H1 (cell line): ENCODE data around the gene KRT23. TPM values are rescaled to one million over a fixed set of nuclear protein-coding genes. Genes with fewer than 3 reads are reported as not detected.

ENCODE experiments used
- CTCF ChIA-PET: fragments of 300-600 bp; sonication (Branson Sonifier 250); formaldehyde crosslinking; loops from one replicate; lab custom pipeline; 2021; ENCODE audit not compliant: partially characterized antibody; lab: Charles Lee
- POLR2A ChIA-PET: fragments of 300-600 bp; sonication (Branson Sonifier 250); formaldehyde crosslinking; loops from one replicate; lab custom pipeline; 2021; ENCODE audit warnings: inconsistent platforms; ENCODE audit not compliant: partially characterized antibody; lab: Charles Lee
- DNase-seq, 2 experiments: peaks; one replicate each; pipeline versions ENCODE4 v3.0.0 to v3.0.0-alpha.2; 2010 to 2022; ENCODE audit warnings: low spot score in 2 of 2, low read depth in 1 of 2, mixed read lengths in 1 of 2
- FAIRE-seq: peaks from 2 replicates; lab custom pipeline; 2011; peaks lifted over from hg19 to GRCh38; lab: Jason Lieb, UNC
- H2AFZ ChIP-seq: 2 replicates; pipeline ENCODE4 v1.8.1; 2012; ENCODE audit warnings: low read length, inconsistent platforms
- H2AK5ac ChIP-seq: 2 replicates; pipeline ENCODE4 v1.6.1; 2013; ENCODE audit warnings: low read depth, low read length
- H2BK120ac ChIP-seq: replicated peaks from 2 replicates; pipeline ENCODE3; 2013; ENCODE audit warnings: low read depth, low read length, inconsistent platforms
- H2BK12ac ChIP-seq: 2 replicates; pipeline ENCODE4 v1.6.1; 2013; ENCODE audit warnings: low read depth, low read length
- H2BK15ac ChIP-seq: 2 replicates; pipeline ENCODE4 v1.6.1; 2013; ENCODE audit warnings: low read length
- H2BK20ac ChIP-seq: 2 replicates; pipeline ENCODE4 v1.6.1; 2013; ENCODE audit warnings: low read length
- H2BK5ac ChIP-seq: 2 replicates; pipeline ENCODE4 v1.6.1; 2013; ENCODE audit warnings: low read depth, low read length
- H3K14ac ChIP-seq: 2 replicates; pipeline ENCODE4 v1.6.1; 2013; ENCODE audit warnings: inconsistent platforms; ENCODE audit not compliant: insufficient read length
- H3K18ac ChIP-seq: 2 replicates; pipeline ENCODE4 v1.6.1; 2013; ENCODE audit warnings: low read length; ENCODE audit errors: extremely low read depth
- H3K23ac ChIP-seq: 2 replicates; pipeline ENCODE4 v1.6.1; 2013; ENCODE audit warnings: inconsistent platforms; ENCODE audit not compliant: insufficient read length
- H3K23me2 ChIP-seq: 2 replicates; pipeline ENCODE4 v1.6.1; 2013; ENCODE audit warnings: low read depth, low read length
- H3K27ac ChIP-seq: 2 replicates; pipeline ENCODE4 v1.6.1; 2011; ENCODE audit warnings: low read depth, low read length, inconsistent platforms
- H3K27me3 ChIP-seq, 4 experiments: replicated peaks in 1 of 4; 1 replicate in 1 of 4; 2 replicates in 3 of 4; pipeline versions ENCODE4 v1.6.1 to v1.8.1; 2011 to 2013; ENCODE audit warnings: low read length in 3 of 4, mild to moderate bottlenecking in 3 of 4, inconsistent platforms in 2 of 4, mixed read lengths in 2 of 4, moderate library complexity in 1 of 4; ENCODE audit not compliant: control insufficient read depth in 3 of 4, insufficient read depth in 3 of 4; ENCODE audit errors: extremely low read depth in 1 of 4
- H3K36me3 ChIP-seq, 4 experiments: 2 replicates each; pipeline versions ENCODE4 v1.6.1 to v1.8.1; 2011 to 2013; ENCODE audit warnings: mild to moderate bottlenecking in 4 of 4, low read length in 3 of 4, moderate library complexity in 2 of 4, control low read depth in 1 of 4, inconsistent platforms in 1 of 4; ENCODE audit not compliant: insufficient read depth in 4 of 4, control insufficient read depth in 2 of 4
- H3K4ac ChIP-seq: replicated peaks from 2 replicates; pipeline ENCODE3; 2013; ENCODE audit warnings: low read length, low read depth, mixed read lengths, inconsistent platforms; ENCODE audit not compliant: insufficient read length
- H3K4me1 ChIP-seq, 4 experiments: replicated peaks in 1 of 4; 1 replicate in 1 of 4; 2 replicates in 3 of 4; pipeline versions ENCODE4 v1.6.1 to v1.8.1; 2011 to 2013; ENCODE audit warnings: low read length in 3 of 4, inconsistent platforms in 2 of 4, mixed read lengths in 1 of 4; ENCODE audit not compliant: insufficient read depth in 4 of 4, control insufficient read depth in 3 of 4
- H3K4me2 ChIP-seq, 2 experiments: 2 replicates each; pipeline versions ENCODE4 v1.6.1 to v1.8.1; 2011 to 2013; ENCODE audit warnings: low read depth in 2 of 2, low read length in 2 of 2, control low read depth in 1 of 2, inconsistent platforms in 1 of 2, mild to moderate bottlenecking in 1 of 2; ENCODE audit not compliant: insufficient read depth in 1 of 2
- H3K4me3 ChIP-seq, 4 experiments: fragments of 200-600, 300-600 bp in 1 of 4; sonication (generic), shearing (Covaris generic), sonication (Bioruptor Twin) in 1 of 4; 2 replicates each; pipeline versions ENCODE4 v1.5.1 to v1.8.1; 2011 to 2016; ENCODE audit warnings: low read length in 4 of 4, low read depth in 3 of 4, control low read depth in 2 of 4, inconsistent platforms in 2 of 4, mild to moderate bottlenecking in 2 of 4, mixed read lengths in 1 of 4, moderate library complexity in 1 of 4; ENCODE audit not compliant: insufficient read depth in 2 of 4; ENCODE audit errors: extremely low read depth in 1 of 4
- H3K56ac ChIP-seq: replicated peaks from 2 replicates; pipeline ENCODE3; 2013; ENCODE audit warnings: low read depth, mild to moderate bottlenecking, mixed read lengths, low read length, inconsistent platforms; ENCODE audit not compliant: insufficient read length
- H3K79me1 ChIP-seq: 2 replicates; pipeline ENCODE4 v1.6.1; 2013; ENCODE audit warnings: low read depth, low read length, control low read depth
- H3K79me2 ChIP-seq, 2 experiments: 2 replicates each; pipeline versions ENCODE4 v1.6.1 to v1.8.1; 2012 to 2013; ENCODE audit warnings: low read length in 2 of 2, mild to moderate bottlenecking in 2 of 2, inconsistent platforms in 1 of 2; ENCODE audit not compliant: insufficient read depth in 2 of 2, control insufficient read depth in 1 of 2
- H3K9ac ChIP-seq, 4 experiments: replicated peaks in 1 of 4; 1 replicate in 1 of 4; 2 replicates in 3 of 4; pipeline versions ENCODE4 v1.6.1 to v1.8.1; 2011 to 2013; ENCODE audit warnings: low read depth in 3 of 4, low read length in 3 of 4, control low read depth in 2 of 4, mild to moderate bottlenecking in 2 of 4, moderate library complexity in 2 of 4, inconsistent platforms in 1 of 4; ENCODE audit errors: extremely low read depth in 1 of 4
- H3K9me3 ChIP-seq, 2 experiments: 2 replicates each; pipeline versions ENCODE4 v1.6.1 to v1.8.1; 2012 to 2013; ENCODE audit warnings: mild to moderate bottlenecking in 2 of 2, moderate library complexity in 2 of 2, control low read depth in 1 of 2, inconsistent platforms in 1 of 2, low read depth in 1 of 2, low read length in 1 of 2, mixed read lengths in 1 of 2; ENCODE audit not compliant: insufficient read depth in 2 of 2
- H4K20me1 ChIP-seq, 2 experiments: replicated peaks in 1 of 2; 2 replicates each; pipeline versions ENCODE3 to v1.8.1; 2011 to 2013; ENCODE audit warnings: inconsistent platforms in 2 of 2, low read length in 2 of 2, mild to moderate bottlenecking in 1 of 2; ENCODE audit not compliant: insufficient read depth in 2 of 2, control insufficient read depth in 1 of 2
- H4K5ac ChIP-seq: 2 replicates; pipeline ENCODE4 v1.6.1; 2013; ENCODE audit warnings: low read length, low read depth, mixed read lengths, inconsistent platforms; ENCODE audit not compliant: insufficient read length
- H4K8ac ChIP-seq: 2 replicates; pipeline ENCODE4 v1.8.0; 2013; ENCODE audit warnings: mild to moderate bottlenecking, moderate library complexity, low read length, inconsistent platforms; ENCODE audit not compliant: insufficient read depth; ENCODE audit errors: extremely low read depth
- H4K91ac ChIP-seq: replicated peaks from 2 replicates; pipeline ENCODE3; 2013; ENCODE audit warnings: low read length, mixed read lengths, inconsistent platforms; ENCODE audit not compliant: insufficient read length
- ASH2L ChIP-seq: fragments of 200-600, 300-600 bp; sonication (generic); IDR thresholded peaks from one replicate; pipeline ENCODE4 v1.7.1; 2017; ENCODE audit warnings: low read length
- BRCA1 ChIP-seq: IDR thresholded peaks from 2 replicates; pipeline ENCODE4 v1.6.1; 2012; ENCODE audit warnings: low read depth, low read length, improper control_type of control experiment
- CBX8 ChIP-seq: fragments of 300-800, 300-1000 bp; sonication (generic); IDR thresholded peaks from 2 replicates; pipeline ENCODE4 v1.7.1; 2016; ENCODE audit warnings: low read depth, low read length, borderline replicate concordance
- CREB1 ChIP-seq: IDR thresholded peaks from 2 replicates; pipeline ENCODE4 v1.6.1; 2012; ENCODE audit warnings: inconsistent platforms
- FOSL1 ChIP-seq: IDR thresholded peaks from 2 replicates; pipeline ENCODE4 v1.6.1; 2011; ENCODE audit warnings: mild to moderate bottlenecking, low read depth, low read length, moderate library complexity; ENCODE audit not compliant: insufficient read depth
- JUN ChIP-seq: IDR thresholded peaks from 2 replicates; pipeline ENCODE4 v1.6.1; 2011; ENCODE audit warnings: low read depth, mild to moderate bottlenecking, improper control_type of control experiment, low read length
- JUND ChIP-seq: IDR thresholded peaks from 2 replicates; pipeline ENCODE4 v1.6.1; 2011; ENCODE audit warnings: mild to moderate bottlenecking, improper control_type of control experiment, low read length
- WGBS, 2 experiments: shearing (Covaris generic) in 1 of 2; methylation state at CpG; one replicate each; pipeline versions ENCODE4 v1.1.6 to v1.1.7; 2013 to 2015; ENCODE audit warnings: low lambda C conversion rate in 2 of 2, mixed read lengths in 2 of 2, inconsistent platforms in 1 of 2, low coverage in 1 of 2, missing lambda C conversion rate in 1 of 2; ENCODE audit not compliant: insufficient replicate concordance in 2 of 2, insufficient coverage in 1 of 2, insufficient read length in 1 of 2; ENCODE audit errors: extremely low coverage in 1 of 2, missing lambda C conversion rate in 1 of 2; 5-methylcytosine and 5-hydroxymethylcytosine counted together
- polyA plus RNA-seq, 7 experiments: library from polyadenylated mRNA; depleted of rRNA in 3 of 7; stranded (reverse) in 5 of 7; unstranded in 2 of 7; fragments of >200 nt in 5 of 7; fragments of 200-250 nt in 2 of 7; gene quantifications; 1 replicate in 5 of 7; 2 replicates in 1 of 7; 4 replicates in 1 of 7; pipeline versions ENCODE4 v1.2.1 to v1.2.3, GENCODE V29; 2011 to 2013; ENCODE audit warnings: missing spikeins in 2 of 7, mixed read lengths in 2 of 7
- total RNA-seq: library from RNA; stranded (reverse); fragmentation: NEBNext Ultra II Directional; extraction: Animal tissue kit (Norgen Biotek cat#: 25700); gene quantifications from 2 replicates; pipeline ENCODE4 v1.2.1, GENCODE V29; 2021

The KRT23 gene
- total and polyA plus RNA-seq, 2 of the 8 experiments (the other 6 are each of a cell fraction or from before 2014, with no cell fraction given), result not detected

- POLR2A ChIA-PET, result no interaction called here
- H3K9ac ChIP-seq, result no peak overlapping the region
These were observed 12.0 kb upstream of the KRT23 start for GRCh38 chr17:40949418-40949817.

More at GRCh38 chr17:40949418-40949817, 12.0 kb upstream of the KRT23 start:
- H3K4me1 ChIP-seq, result no peaks in the 10 kb centered on the region
- H2BK15ac ChIP-seq, result no peak overlapping the region
- DNase-seq, result no peak
- no peaks in the 10 kb centered on the region for H4K20me1 ChIP-seq
- H3K4ac ChIP-seq, result no peak overlapping the region
- no peak overlapping the region for H2BK5ac ChIP-seq
- H3K27ac ChIP-seq, result no peak overlapping the region
- H3K56ac ChIP-seq, result no peak overlapping the region
- no peak overlapping the region for H3K4me2 ChIP-seq
- CTCF ChIA-PET, result interaction anchor here (1.0 kb wide), 1 partner anchor 8 kb away, joined by 4 read pairs; no protein-coding TSS in a partner anchor
- H2BK12ac ChIP-seq, result no peak overlapping the region
- no peak overlapping the region for H2BK120ac ChIP-seq
- H4K8ac ChIP-seq, result no peak overlapping the region
- H2AK5ac ChIP-seq, result no peak overlapping the region
- 0 out of 2 replicates have a peak overlapping the region, but pooled peaks have one; percentile 40 for H2AFZ ChIP-seq
- no peak overlapping the region for H3K18ac ChIP-seq
- no peak overlapping the region for H4K5ac ChIP-seq
- H3K14ac ChIP-seq, result no peak overlapping the region
- no peaks in the 10 kb centered on the region for H3K79me1 ChIP-seq
- H3K23me2 ChIP-seq, result no peaks in the 10 kb centered on the region
- no peaks in the 10 kb centered on the region for H3K9me3 ChIP-seq
- no peak overlapping the region for H3K23ac ChIP-seq
- H3K4me3 ChIP-seq, result no peak overlapping the region
- no peak for FAIRE-seq
- H3K27me3 ChIP-seq, result no peaks in the 10 kb centered on the region
- no peaks in the 10 kb centered on the region for H3K36me3 ChIP-seq
- no peaks in the 10 kb centered on the region for H3K79me2 ChIP-seq
- 78% methylated on average over 10 of the region's 10 CpGs; no CpG with 5 or more reads in 1 of the 2 experiments for whole genome bisulfite sequencing, 2 experiments
- no peak overlapping the region for H4K91ac ChIP-seq
- no peak for TF ChIP-seq CREB1
- TF ChIP-seq JUND, result no peak
- no peak for TF ChIP-seq ASH2L
- TF ChIP-seq CBX8, result no peak
- TF ChIP-seq BRCA1, result no peak
- TF ChIP-seq FOSL1, result no peak
- no peak for TF ChIP-seq JUN
- no peak overlapping the region for H2BK20ac ChIP-seq
